K562 (cell line): ENCODE results near the gene ACTN4. TPM values are rescaled to one million over a fixed set of nuclear protein-coding genes. Genes with fewer than 3 reads are reported as not detected.

Experiments used
- ATAC-seq: fragments of 200-7000 bp; cut with Tn5 transposase; 3 replicates; pipeline ENCODE4 v1.9.1; 2020; ENCODE audit warnings: moderate library complexity
- BruUV-seq: library from RNA; stranded (reverse); fragments of 400-500 nt; replicated peaks from 2 replicates; lab custom pipeline; 2021; lab: Mats Ljungman, UMichigan
- CTCF ChIA-PET: fragments of 300-600 bp; formaldehyde crosslinking; extraction: SDS; loops from one replicate; lab custom pipeline; 2021; ENCODE audit warnings: low intra/inter-chr PET ratio; lab: Yijun Ruan, JAX
- POLR2A ChIA-PET: fragments of 300-600, 350-650 bp; sonication (Branson Sonifier 250); formaldehyde crosslinking; extraction: SDS; loops from one replicate; lab custom pipeline; 2021; ENCODE audit warnings: antibody characterized with exemption, inconsistent platforms; lab: Yijun Ruan, JAX
- DNase-seq, 4 experiments: peaks; one replicate each; pipeline versions ENCODE4 v3.0.0 to v3.0.0-alpha.2; 2011 to 2018; ENCODE audit warnings: low spot score in 3 of 4, mixed read lengths in 3 of 4; ENCODE audit errors: extremely low read depth in 1 of 4
- FAIRE-seq: peaks from 2 replicates; lab custom pipeline; 2011; peaks lifted over from hg19 to GRCh38; lab: Jason Lieb, UNC
- H2AFZ ChIP-seq: 2 replicates; pipeline ENCODE4 v1.6.0; 2011; ENCODE audit warnings: low read depth, low read length, control low read depth, inconsistent platforms
- H3K27ac ChIP-seq: fragments of 200-600 bp; 3 replicates; pipeline ENCODE4 v1.8.0; 2011; ENCODE audit warnings: low read depth, mild to moderate bottlenecking, control low read depth, inconsistent platforms, low read length, moderate library complexity, mixed read lengths; ENCODE audit errors: extremely low read depth
- H3K27me3 ChIP-seq, 2 experiments: fragments of 300-600 bp in 1 of 2; 2 replicates in 1 of 2; 3 replicates in 1 of 2; pipeline versions ENCODE4 v1.6.0 to v1.8.0; 2011; ENCODE audit warnings: inconsistent platforms in 2 of 2, low read length in 2 of 2, mild to moderate bottlenecking in 1 of 2, mixed read lengths in 1 of 2, moderate library complexity in 1 of 2; ENCODE audit not compliant: control insufficient read depth in 2 of 2, insufficient read depth in 2 of 2
- H3K36me3 ChIP-seq: fragments of 300-600 bp; 3 replicates; pipeline ENCODE4 v1.8.0; 2011; ENCODE audit warnings: mild to moderate bottlenecking, low read length, inconsistent platforms; ENCODE audit not compliant: control insufficient read depth, insufficient read depth
- H3K4me1 ChIP-seq, 2 experiments: fragments of 200-600 bp in 1 of 2; replicated peaks in 1 of 2; 2 replicates in 1 of 2; 3 replicates in 1 of 2; pipeline versions ENCODE4 v1.5.1 to v1.8.0; 2011; ENCODE audit warnings: inconsistent platforms in 2 of 2, low read length in 2 of 2, mild to moderate bottlenecking in 1 of 2, mixed read lengths in 1 of 2, moderate library complexity in 1 of 2; ENCODE audit not compliant: control insufficient read depth in 2 of 2, insufficient read depth in 2 of 2
- H3K4me2 ChIP-seq: 2 replicates; pipeline ENCODE4 v1.6.1; 2011; ENCODE audit warnings: low read length, control low read depth, inconsistent platforms, mixed read lengths; ENCODE audit not compliant: insufficient read depth
- H3K4me3 ChIP-seq: fragments of 200-600 bp; sonication (generic), shearing (Covaris generic); 2 replicates; pipeline ENCODE4 v1.5.1; 2016; ENCODE audit warnings: control low read depth, inconsistent platforms
- H3K79me2 ChIP-seq: fragments of 200-600 bp; 3 replicates; pipeline ENCODE4 v1.8.0; 2011; ENCODE audit warnings: low read length, inconsistent platforms; ENCODE audit not compliant: control insufficient read depth, insufficient read depth
- H3K9ac ChIP-seq, 2 experiments: 2 replicates each; pipeline versions ENCODE4 v1.6.0 to v1.6.1; 2011; ENCODE audit warnings: low read depth in 2 of 2, low read length in 2 of 2, control low read depth in 1 of 2, inconsistent platforms in 1 of 2, mild to moderate bottlenecking in 1 of 2, mixed read lengths in 1 of 2; ENCODE audit not compliant: insufficient read depth in 1 of 2
- H3K9me1 ChIP-seq: one replicate; pipeline ENCODE4 v1.6.0; 2011; ENCODE audit warnings: inconsistent platforms, mild to moderate bottlenecking, low read length, moderate library complexity; ENCODE audit not compliant: control insufficient read depth, insufficient read depth
- H3K9me3 ChIP-seq: replicated peaks from 2 replicates; pipeline ENCODE4 v1.5.1; 2011; ENCODE audit warnings: low read depth, low read length, inconsistent platforms; ENCODE audit not compliant: control insufficient read depth, insufficient read depth
- H4K20me1 ChIP-seq: replicated peaks from 2 replicates; pipeline ENCODE4 v1.6.1; 2011; ENCODE audit warnings: low read length, inconsistent platforms, mixed read lengths; ENCODE audit not compliant: control insufficient read depth, insufficient read depth
- BCOR ChIP-seq: fragments of 450-650 bp; IDR thresholded peaks from 2 replicates; pipeline ENCODE4 v1.6.1; 2016
- BRD4 ChIP-seq: fragments of 200-600 bp; sonication (generic); IDR thresholded peaks from 2 replicates; pipeline ENCODE4 v1.6.1; 2017; ENCODE audit warnings: inconsistent platforms
- FOXA1 ChIP-seq: fragments of 450-650 bp; IDR thresholded peaks from 2 replicates; pipeline ENCODE4 v1.6.1; 2016; ENCODE audit warnings: mild to moderate bottlenecking, borderline replicate concordance
- GABPB1 ChIP-seq: sonication (generic); formaldehyde crosslinking; IDR thresholded peaks from 2 replicates; pipeline ENCODE4 v1.8.0; 2022; ENCODE audit warnings: mild to moderate bottlenecking, missing genetic modification reagents
- HEY1 ChIP-seq: fragments of 250-450 bp; sonication (Bioruptor Pico); IDR thresholded peaks from 2 replicates; pipeline ENCODE4 v1.5.0; 2020; ENCODE audit warnings: mild to moderate bottlenecking, moderate library complexity, borderline replicate concordance
- HMG20A ChIP-seq: fragments of 450-650 bp; formaldehyde crosslinking; conservative IDR thresholded peaks from 2 replicates; pipeline ENCODE4 v1.4.0; 2020; ENCODE audit warnings: mild to moderate bottlenecking, mixed read lengths
- PRDM10 ChIP-seq: fragments of 450-650 bp; IDR thresholded peaks from 2 replicates; pipeline ENCODE4 v1.6.1; 2018; ENCODE audit not compliant: partially characterized antibody
- PTBP1 ChIP-seq: fragments of 200-400 bp; formaldehyde crosslinking; IDR thresholded peaks from 2 replicates; pipeline ENCODE4 v1.6.1; 2017; ENCODE audit warnings: low read depth, low read length
- PTTG1 ChIP-seq: fragments of 450-650 bp; IDR thresholded peaks from 2 replicates; pipeline ENCODE4 v1.6.1; 2016; ENCODE audit warnings: low read depth, mild to moderate bottlenecking, missing genetic modification characterization, missing compliant biosample characterization
- RBM25 ChIP-seq: fragments of 200-400 bp; formaldehyde crosslinking; IDR thresholded peaks from 2 replicates; pipeline ENCODE4 v1.6.1; 2018; ENCODE audit warnings: low read length, low read depth, moderate library complexity; ENCODE audit not compliant: severe bottlenecking
- SMARCA5 ChIP-seq: fragments of 450-650 bp; IDR thresholded peaks from 2 replicates; pipeline ENCODE4 v1.6.1; 2016
- USF1 ChIP-seq: sonication (generic); formaldehyde crosslinking; IDR thresholded peaks from 2 replicates; pipeline ENCODE4 v1.9.0; 2022; ENCODE audit warnings: mild to moderate bottlenecking, missing genetic modification reagents
- ZC3H4 ChIP-seq: sonication (generic); formaldehyde crosslinking; IDR thresholded peaks from 2 replicates; pipeline ENCODE4 v1.9.0; 2021; ENCODE audit warnings: missing genetic modification reagents, borderline replicate concordance
- ZFP36 ChIP-seq: fragments of 150-350 bp; IDR thresholded peaks from 2 replicates; pipeline ENCODE4 v1.6.1; 2018; ENCODE audit warnings: low read length, low read depth; ENCODE audit not compliant: partially characterized antibody
- ZNF124 ChIP-seq: sonication (generic); formaldehyde crosslinking; IDR thresholded peaks from 2 replicates; pipeline ENCODE4 v1.8.1; 2022; ENCODE audit warnings: missing genetic modification reagents
- ZNF174 ChIP-seq: fragments of 250-450 bp; sonication (Bioruptor Pico); IDR thresholded peaks from 2 replicates; pipeline ENCODE4 v1.4.0; 2020; ENCODE audit warnings: mild to moderate bottlenecking
- ZNF551 ChIP-seq: fragments of 250-450 bp; sonication (Bioruptor Pico); IDR thresholded peaks from 2 replicates; pipeline ENCODE4 v1.5.0; 2021; ENCODE audit warnings: mild to moderate bottlenecking, moderate library complexity
- ZNF766 ChIP-seq: fragments of 200-800 bp; sonication (Bioruptor generic); conservative IDR thresholded peaks from 2 replicates; pipeline ENCODE4 v1.6.1; 2016; ENCODE audit warnings: missing genetic modification characterization, missing compliant biosample characterization
- WGBS: fragments of 100-300 bp; shearing (Covaris generic); methylation state at CpG from one replicate; pipeline ENCODE4 v1.1.6; 2016; ENCODE audit warnings: low coverage, mixed read lengths; ENCODE audit not compliant: insufficient coverage; ENCODE audit errors: missing lambda C conversion rate; 5-methylcytosine and 5-hydroxymethylcytosine counted together
- in situ Hi-C: fragments of 300-500 bp; cut with MboI; formaldehyde crosslinking; loops from 4 replicates; pipeline ENCODE4 v1.15.0; 2018; ENCODE audit warnings: inconsistent platforms, mixed read lengths
- intact Hi-C: fragments of 100-400 bp; cut with micrococcal nuclease; formaldehyde crosslinking; loops from 2 replicates; pipeline ENCODE4 v1.14.2; 2022
- polyA plus RNA-seq, 8 experiments: library from polyadenylated mRNA; depleted of rRNA in 4 of 8; stranded (reverse) in 5 of 8; unstranded in 3 of 8; fragments of >200 nt; fragmentation: Nextera tagmentation in 2 of 8; fragmentation: Illumina TruSeq in 1 of 8; extraction: Ambion mirVana in 2 of 8; extraction: Trizol in 1 of 8; gene quantifications; 2 replicates each; pipeline versions ENCODE4 v1.2.1 to v1.2.3, GENCODE V29; 2011 to 2014; ENCODE audit warnings: inconsistent platforms in 1 of 8, missing spikeins in 1 of 8
- total RNA-seq, 7 experiments: library from RNA; depleted of rRNA in 6 of 7; stranded (reverse); fragments of >200 nt in 6 of 7; fragmentation: Illumina TruSeq in 2 of 7; extraction: Trizol in 2 of 7; gene quantifications; 2 replicates each; pipeline versions ENCODE4 v1.2.1 to v1.2.3, GENCODE V29; 2011 to 2021; ENCODE audit warnings: low replicate concordance in 1 of 7

The ACTN4 gene
- total and polyA plus RNA-seq, 9 of the 15 experiments (the other 6 are each of a cell fraction or from before 2014, with no cell fraction given): 3.1 to 385 (median 125) TPM

- peaks cover 5 to 55% of the 10 kb centered on the region in 2 experiments; a peak in 4 of 5 replicates for H3K4me1 ChIP-seq
- no peak overlapping the region for H2AFZ ChIP-seq
- 90% methylated on average over 9 of the region's 10 CpGs for WGBS
- CTCF ChIA-PET: no interaction called here
- H3K9ac ChIP-seq: 0 out of 4 replicates have a peak overlapping the region, but pooled peaks of 1 of the 2 experiments have one; percentile 17
- no TSS peak for BruUV-seq
- ATAC-seq (no peak), DNase-seq (no peak), FAIRE-seq (no peak)
- H3K4me2 ChIP-seq: no peak overlapping the region
- no peaks in the 10 kb centered on the region for H3K9me3 ChIP-seq
- H3K79me2 ChIP-seq: no peaks in the 10 kb centered on the region
- peaks cover 98% of the 10 kb centered on the region; the same call in 2 of the 3 replicates for H3K36me3 ChIP-seq
- H3K27ac ChIP-seq: no peak overlapping the region
- POLR2A ChIA-PET: interaction anchor here (0.6 to 2.2 kb wide), 6 partner anchors 10 to 125 kb away, joined by 3 to 8 read pairs (median 4); no protein-coding TSS in a partner anchor
- in situ Hi-C loops (no loop called here), intact Hi-C loops (no loop called here)
- peaks cover 4% of the 10 kb centered on the region; the same call in 1 of the 2 replicates for H4K20me1 ChIP-seq
- H3K27me3 ChIP-seq: no peaks in the 10 kb centered on the region
- no peaks in the 10 kb centered on the region for H3K9me1 ChIP-seq
- H3K4me3 ChIP-seq: no peak overlapping the region
- TF ChIP-seq FOXA1 (no peak), ZNF766 (CRISPR knock-in tag) (no peak), BRD4 (no peak), ZNF124 (no peak), HMG20A (CRISPR knock-in tag) (no peak), ZFP36 (peak; percentile 89), ZNF551 (CRISPR knock-in tag) (no peak), PRDM10 (no peak), ZNF174 (CRISPR knock-in tag) (no peak), PTTG1 (tag) (no peak), HEY1 (CRISPR knock-in tag) (no peak), PTBP1 (0 out of 2 replicates have a peak, but pooled peaks have one; percentile 75), USF1 (CRISPR knock-in tag) (no peak), SMARCA5 (0 out of 2 replicates have a peak, but pooled peaks have one; percentile 49), ZC3H4 (CRISPR knock-in tag) (no peak), BCOR (peak; percentile 84), RBM25 (peak; percentile 91), GABPB1 (no peak)
Observed at GRCh38 chr19:38722947-38723605, 75.6 kb downstream of the ACTN4 start.
